Lower lobe of right lung (tissue), 2 donors: Measurements from ENCODE around the gene CTSA. TPM values are rescaled to one million over a fixed set of nuclear protein-coding genes. Genes with fewer than 3 reads are reported as not detected.

Experiments used
- ATAC-seq, 2 donors: fragments of 200-7000 bp; cut with Tn5 transposase; one replicate each; pipeline ENCODE4 v1.9.1; 2020 to 2022; ENCODE audit warnings: mild to moderate bottlenecking in 2 of 2, moderate library complexity in 2 of 2
- DNase-seq: peaks from one replicate; pipeline ENCODE4 v3.0.0-alpha.2; 2020
- H3K27ac ChIP-seq: fragments of 200-600 bp; one replicate; pipeline ENCODE4 v1.8.0; 2022
- H3K27me3 ChIP-seq: fragments of 200-600 bp; one replicate; pipeline ENCODE4 v1.8.0; 2022; ENCODE audit warnings: low read depth
- H3K36me3 ChIP-seq: fragments of 200-600 bp; one replicate; pipeline ENCODE4 v1.8.0; 2022; ENCODE audit warnings: mild to moderate bottlenecking
- H3K4me1 ChIP-seq: fragments of 200-600 bp; one replicate; pipeline ENCODE4 v1.8.0; 2022
- H3K4me3 ChIP-seq: fragments of 200-600 bp; one replicate; pipeline ENCODE4 v1.8.0; 2022; ENCODE audit warnings: mild to moderate bottlenecking
- H3K9me3 ChIP-seq: fragments of 200-600 bp; one replicate; pipeline ENCODE4 v1.8.0; 2022
- intact Hi-C: fragments of 100-400 bp; cut with DNase I; formaldehyde crosslinking; loops from one replicate; pipeline ENCODE4 v1.11.0; 2022
- total RNA-seq: library from RNA; stranded (reverse); fragmentation: NEBNext Ultra II Directional; extraction: Animal tissue kit (Norgen Biotek cat#: 25700); gene quantifications from one replicate; pipeline ENCODE4 v1.2.1, GENCODE V29; 2021
- TF ChIP-seq, protein P1 (sequence below): fragments of 200-600 bp; IDR thresholded peaks from one replicate; pipeline ENCODE4 v1.8.0; 2022; ENCODE audit warnings: antibody characterized with exemption, mild to moderate bottlenecking
- donor health status: DM: no; HTN: yes; CAD: no; lungs with severe emphysema.

CTSA gene
- total RNA-seq, 1 donor from 2014 or later: 185 TPM

DNA sequence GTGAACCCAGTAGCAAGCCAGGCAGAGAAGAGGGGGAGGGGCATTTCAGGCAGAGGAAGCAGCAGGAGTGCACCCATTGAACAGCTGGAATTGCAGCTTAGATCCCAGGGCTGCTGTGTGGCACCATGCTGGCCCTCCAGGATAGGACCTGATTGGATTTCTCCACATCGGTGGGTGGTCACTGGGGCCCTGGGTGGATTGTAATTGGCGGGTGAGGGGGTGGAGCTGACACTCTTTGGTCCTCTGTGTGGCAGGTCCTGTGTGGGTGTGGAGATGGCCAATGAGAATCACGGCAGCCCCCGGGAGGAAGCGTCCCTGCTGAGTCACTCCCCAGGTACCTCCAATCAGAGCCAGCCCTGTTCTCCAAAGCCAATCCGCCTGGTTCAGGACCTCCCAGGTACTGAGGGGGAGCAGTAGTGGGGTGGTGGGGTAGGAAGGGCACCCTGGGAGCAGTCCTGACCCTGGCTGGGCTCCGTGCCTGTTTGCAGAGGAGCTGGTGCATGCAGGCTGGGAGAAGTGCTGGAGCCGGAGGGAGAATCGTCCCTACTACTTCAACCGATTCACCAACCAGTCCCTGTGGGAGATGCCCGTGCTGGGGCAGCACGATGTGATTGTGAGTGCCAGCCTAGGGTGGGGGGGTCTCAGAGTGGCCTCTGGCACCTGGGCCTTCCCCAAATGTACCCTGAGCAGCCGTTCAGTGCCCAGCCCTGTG is 47.7 kb downstream of the CTSA start:
- Histone ChIP-seq H3K27me3 (no peaks in the 10 kb centered on the region), H3K4me1 (peaks cover 15% of the 10 kb centered on the region), H3K4me3 (no peak overlapping the region), H3K36me3 (peaks cover 67% of the 10 kb centered on the region), H3K9me3 (no peaks in the 10 kb centered on the region), H3K27ac (no peak overlapping the region)
- TF ChIP-seq, protein P1, sequence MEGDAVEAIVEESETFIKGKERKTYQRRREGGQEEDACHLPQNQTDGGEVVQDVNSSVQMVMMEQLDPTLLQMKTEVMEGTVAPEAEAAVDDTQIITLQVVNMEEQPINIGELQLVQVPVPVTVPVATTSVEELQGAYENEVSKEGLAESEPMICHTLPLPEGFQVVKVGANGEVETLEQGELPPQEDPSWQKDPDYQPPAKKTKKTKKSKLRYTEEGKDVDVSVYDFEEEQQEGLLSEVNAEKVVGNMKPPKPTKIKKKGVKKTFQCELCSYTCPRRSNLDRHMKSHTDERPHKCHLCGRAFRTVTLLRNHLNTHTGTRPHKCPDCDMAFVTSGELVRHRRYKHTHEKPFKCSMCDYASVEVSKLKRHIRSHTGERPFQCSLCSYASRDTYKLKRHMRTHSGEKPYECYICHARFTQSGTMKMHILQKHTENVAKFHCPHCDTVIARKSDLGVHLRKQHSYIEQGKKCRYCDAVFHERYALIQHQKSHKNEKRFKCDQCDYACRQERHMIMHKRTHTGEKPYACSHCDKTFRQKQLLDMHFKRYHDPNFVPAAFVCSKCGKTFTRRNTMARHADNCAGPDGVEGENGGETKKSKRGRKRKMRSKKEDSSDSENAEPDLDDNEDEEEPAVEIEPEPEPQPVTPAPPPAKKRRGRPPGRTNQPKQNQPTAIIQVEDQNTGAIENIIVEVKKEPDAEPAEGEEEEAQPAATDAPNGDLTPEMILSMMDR: no peak
- DNase-seq (no peak), ATAC-seq (no peak)
- intact Hi-C loops: no loop called here

DNA sequence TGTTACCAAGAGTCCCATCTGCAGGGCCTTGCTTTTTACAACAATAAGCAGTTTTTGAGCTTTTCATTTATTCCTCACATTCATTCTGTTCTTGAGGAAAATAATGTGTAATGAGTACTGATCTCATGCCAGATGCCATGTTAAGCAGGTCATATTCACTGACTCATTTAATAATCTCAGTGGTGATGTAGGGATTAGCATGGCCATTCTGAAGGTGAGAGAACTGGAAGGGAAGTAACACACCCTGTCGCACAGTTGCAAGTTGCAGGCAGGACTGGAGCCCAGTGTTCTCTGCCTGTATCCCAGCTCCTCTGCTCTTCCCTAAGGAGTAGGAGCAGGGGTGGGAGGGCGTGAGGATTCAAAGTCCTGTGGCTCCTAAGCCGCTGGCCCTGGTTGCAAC is 48.9 kb downstream of the CTSA start:
- Histone ChIP-seq H3K4me3 (no peak overlapping the region), H3K27me3 (no peaks in the 10 kb centered on the region), H3K9me3 (no peaks in the 10 kb centered on the region), H3K4me1 (peaks cover 15% of the 10 kb centered on the region), H3K27ac (no peak overlapping the region), H3K36me3 (peaks cover 79% of the 10 kb centered on the region)
- no peak for DNase-seq
- TF ChIP-seq, protein P1: no peak
- intact Hi-C loops: no loop called here
- no peak for ATAC-seq

DNA sequence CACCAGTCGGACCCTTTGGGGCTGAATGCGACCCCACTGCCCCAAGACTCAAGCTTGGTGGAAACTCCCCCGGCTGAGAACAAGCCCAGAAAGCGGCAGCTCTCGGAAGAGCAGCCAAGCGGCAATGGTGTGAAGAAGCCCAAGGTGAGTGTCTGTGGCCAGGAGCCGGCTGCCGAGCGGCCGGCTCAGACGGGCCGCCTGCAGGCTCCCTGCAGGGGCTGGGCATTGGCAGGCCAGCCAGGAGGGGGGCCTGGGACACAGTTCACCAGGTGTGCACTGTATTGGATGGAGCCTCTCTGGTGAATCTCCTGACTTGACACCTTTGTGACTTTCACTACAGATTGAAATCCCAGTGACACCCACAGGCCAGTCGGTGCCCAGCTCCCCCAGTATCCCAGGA is 49.3 kb downstream of the CTSA start:
- no peaks in the 10 kb centered on the region for H3K9me3 ChIP-seq

DNA sequence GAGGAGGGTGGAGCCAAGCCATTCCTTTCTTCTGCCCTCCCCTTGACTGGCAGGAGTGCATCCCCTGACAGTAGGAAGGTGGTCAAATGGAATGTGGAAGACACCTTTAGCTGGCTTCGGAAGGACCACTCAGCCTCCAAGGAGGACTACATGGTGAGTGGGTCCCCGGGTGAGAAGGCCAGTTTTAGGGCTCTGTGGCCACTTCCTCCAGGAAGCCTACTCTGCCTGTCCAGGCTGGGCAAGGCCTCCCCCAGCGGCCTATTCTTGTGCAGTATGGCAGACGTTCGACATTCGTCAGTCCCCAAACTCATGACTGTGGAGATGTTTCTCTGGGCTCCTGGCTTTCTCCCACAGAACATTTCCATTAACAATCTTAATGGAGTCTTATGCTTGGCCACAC is 52.5 kb downstream of the CTSA start:
- ATAC-seq: no peak
- no peaks in the 10 kb centered on the region for H3K27me3 ChIP-seq
- H3K4me1 ChIP-seq: peaks cover 17% of the 10 kb centered on the region
- peaks cover 100% of the 10 kb centered on the region for H3K36me3 ChIP-seq
- intact Hi-C loops: no loop called here
- DNase-seq: no peak
- TF ChIP-seq, protein P1: no peak
- no peaks in the 10 kb centered on the region for H3K9me3 ChIP-seq
- H3K4me3 ChIP-seq: no peak overlapping the region
- H3K27ac ChIP-seq: no peak overlapping the region

More for the DNA sequence above, 49.3 kb downstream of the CTSA start:
- peaks cover 83% of the 10 kb centered on the region for H3K36me3 ChIP-seq
- ATAC-seq: no peak
- TF ChIP-seq, protein P1: no peak
- DNase-seq: no peak
- intact Hi-C loops: no loop called here
- peaks cover 17% of the 10 kb centered on the region for H3K4me1 ChIP-seq
- no peaks in the 10 kb centered on the region for H3K27me3 ChIP-seq
- H3K4me3 ChIP-seq: no peak overlapping the region
- no peak overlapping the region for H3K27ac ChIP-seq

DNA sequence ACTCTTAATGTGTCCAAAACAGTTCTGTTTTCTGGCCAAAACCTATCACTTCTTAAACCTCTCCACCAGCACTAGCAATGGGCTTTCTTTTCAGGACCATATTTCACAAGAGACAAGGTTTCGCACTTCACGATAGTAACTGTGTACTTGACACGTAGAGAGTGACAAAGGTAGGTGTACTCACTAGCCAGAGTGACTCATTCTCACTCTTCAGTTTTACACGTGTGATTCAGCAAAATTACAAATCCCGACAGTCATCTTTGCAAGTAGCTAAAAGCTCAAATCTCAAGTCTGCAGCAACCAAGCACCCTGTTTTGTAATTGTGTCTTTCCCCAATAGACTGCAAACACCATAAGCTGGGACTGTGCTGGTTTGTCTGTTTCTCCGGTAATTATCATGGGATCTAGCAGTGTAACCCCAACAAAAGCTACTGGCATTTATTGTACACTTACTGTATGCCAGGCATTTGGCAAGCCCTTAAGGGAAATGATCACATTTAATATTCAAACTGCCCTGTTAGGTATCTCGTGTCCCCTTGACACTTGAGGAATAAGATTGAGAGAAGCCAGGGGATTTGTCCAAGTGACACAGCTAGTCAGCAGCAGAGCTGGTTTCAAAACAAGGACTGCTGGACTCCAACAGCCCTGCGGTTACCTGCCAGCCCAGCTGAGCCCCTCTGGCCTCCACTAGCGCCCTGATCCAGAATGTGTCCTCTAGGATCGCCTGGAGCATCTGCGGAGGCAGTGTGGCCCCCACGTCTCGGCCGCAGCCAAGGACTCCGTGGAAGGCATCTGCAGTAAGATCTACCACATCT is 53.2 kb downstream of the CTSA start:
- peaks cover 17% of the 10 kb centered on the region for H3K4me1 ChIP-seq
- peaks cover 100% of the 10 kb centered on the region for H3K36me3 ChIP-seq
- H3K27me3 ChIP-seq: no peaks in the 10 kb centered on the region
- no peak for DNase-seq
- no peak overlapping the region for H3K27ac ChIP-seq
- H3K9me3 ChIP-seq: no peaks in the 10 kb centered on the region
- TF ChIP-seq, protein P1: no peak
- intact Hi-C loops: no loop called here
- ATAC-seq: no peak
- H3K4me3 ChIP-seq: no peak overlapping the region
